ENCODE results near the gene CDK15.

- TF ChIP-seq, protein P1, sequence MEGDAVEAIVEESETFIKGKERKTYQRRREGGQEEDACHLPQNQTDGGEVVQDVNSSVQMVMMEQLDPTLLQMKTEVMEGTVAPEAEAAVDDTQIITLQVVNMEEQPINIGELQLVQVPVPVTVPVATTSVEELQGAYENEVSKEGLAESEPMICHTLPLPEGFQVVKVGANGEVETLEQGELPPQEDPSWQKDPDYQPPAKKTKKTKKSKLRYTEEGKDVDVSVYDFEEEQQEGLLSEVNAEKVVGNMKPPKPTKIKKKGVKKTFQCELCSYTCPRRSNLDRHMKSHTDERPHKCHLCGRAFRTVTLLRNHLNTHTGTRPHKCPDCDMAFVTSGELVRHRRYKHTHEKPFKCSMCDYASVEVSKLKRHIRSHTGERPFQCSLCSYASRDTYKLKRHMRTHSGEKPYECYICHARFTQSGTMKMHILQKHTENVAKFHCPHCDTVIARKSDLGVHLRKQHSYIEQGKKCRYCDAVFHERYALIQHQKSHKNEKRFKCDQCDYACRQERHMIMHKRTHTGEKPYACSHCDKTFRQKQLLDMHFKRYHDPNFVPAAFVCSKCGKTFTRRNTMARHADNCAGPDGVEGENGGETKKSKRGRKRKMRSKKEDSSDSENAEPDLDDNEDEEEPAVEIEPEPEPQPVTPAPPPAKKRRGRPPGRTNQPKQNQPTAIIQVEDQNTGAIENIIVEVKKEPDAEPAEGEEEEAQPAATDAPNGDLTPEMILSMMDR (IDR thresholded peaks at IDR 0.05; ENCODE audit: low read length) = no peak
- no peak for TF ChIP-seq EZH2 (IDR thresholded peaks at IDR 0.05; ENCODE audit: borderline replicate concordance, low read length)
Measured at GRCh38 chr2:201847481-201847880, 41.1 kb downstream of the CDK15 start.

All from OCI-LY1 (cell line).